ENCODE data around the gene PTPN1.
"Not testable (repeated sequence)": the region's sequence is repeated elsewhere in the genome, so short reads cannot be mapped to it uniquely, and the experiment has no call there.

The PTPN1 gene

DNA sequence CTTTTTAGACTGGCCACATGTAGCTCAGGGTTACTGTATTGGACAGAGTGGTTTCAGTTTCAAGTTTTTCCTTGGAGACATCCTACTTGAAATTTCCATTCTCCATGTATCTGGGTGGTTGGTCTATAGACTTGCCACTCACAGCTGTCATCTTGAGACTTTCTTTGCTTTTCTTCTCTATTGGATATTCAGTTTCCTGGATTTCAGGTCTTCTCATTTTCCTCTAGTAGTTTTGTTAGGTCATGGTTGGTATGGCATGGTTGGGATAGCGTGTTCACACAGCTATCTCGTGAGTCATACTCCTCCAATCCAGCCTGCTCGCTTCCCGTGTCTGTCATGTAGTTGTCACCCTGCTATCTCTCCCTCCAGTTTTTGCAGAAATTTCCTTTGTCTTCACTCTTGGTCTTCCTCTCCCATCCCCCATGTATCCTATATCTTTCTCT, 48.3 kb downstream of the PTPN1 start:
- no peak for TF ChIP-seq POLR2A (IDR thresholded peaks at IDR 0.05; ENCODE audit: low read depth, low read length)

DNA sequence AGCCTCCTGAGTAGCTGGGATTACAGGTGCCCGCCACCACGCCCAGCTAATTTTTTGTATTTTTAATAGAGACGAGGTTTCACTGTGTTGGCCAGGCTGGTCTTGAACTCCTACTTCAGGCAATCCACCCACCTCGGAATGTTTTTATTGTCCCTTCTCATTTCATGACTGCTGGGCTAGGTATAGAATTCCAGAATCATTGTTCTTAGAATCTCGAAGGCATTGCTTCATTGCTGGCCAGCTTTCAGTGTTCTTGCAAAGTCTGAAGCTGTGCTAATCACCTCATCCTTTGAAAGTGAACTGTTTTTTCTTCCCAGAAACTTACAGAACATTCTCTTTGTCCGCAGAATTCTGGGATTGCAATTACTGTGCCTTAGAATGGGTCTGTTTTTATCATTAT, 49.0 kb downstream of the PTPN1 start:
- DNase-seq (ENCODE audit: insufficient read length, low spot score) (no peak), FAIRE-seq (no peak)
- no peak for TF ChIP-seq POLR2A (IDR thresholded peaks at IDR 0.05; ENCODE audit: low read depth, low read length)

More for the DNA sequence above, 48.3 kb downstream of the PTPN1 start:
- DNase-seq (ENCODE audit: insufficient read length, low spot score) (peak; percentile 59), FAIRE-seq (peak; percentile 87)

DNA sequence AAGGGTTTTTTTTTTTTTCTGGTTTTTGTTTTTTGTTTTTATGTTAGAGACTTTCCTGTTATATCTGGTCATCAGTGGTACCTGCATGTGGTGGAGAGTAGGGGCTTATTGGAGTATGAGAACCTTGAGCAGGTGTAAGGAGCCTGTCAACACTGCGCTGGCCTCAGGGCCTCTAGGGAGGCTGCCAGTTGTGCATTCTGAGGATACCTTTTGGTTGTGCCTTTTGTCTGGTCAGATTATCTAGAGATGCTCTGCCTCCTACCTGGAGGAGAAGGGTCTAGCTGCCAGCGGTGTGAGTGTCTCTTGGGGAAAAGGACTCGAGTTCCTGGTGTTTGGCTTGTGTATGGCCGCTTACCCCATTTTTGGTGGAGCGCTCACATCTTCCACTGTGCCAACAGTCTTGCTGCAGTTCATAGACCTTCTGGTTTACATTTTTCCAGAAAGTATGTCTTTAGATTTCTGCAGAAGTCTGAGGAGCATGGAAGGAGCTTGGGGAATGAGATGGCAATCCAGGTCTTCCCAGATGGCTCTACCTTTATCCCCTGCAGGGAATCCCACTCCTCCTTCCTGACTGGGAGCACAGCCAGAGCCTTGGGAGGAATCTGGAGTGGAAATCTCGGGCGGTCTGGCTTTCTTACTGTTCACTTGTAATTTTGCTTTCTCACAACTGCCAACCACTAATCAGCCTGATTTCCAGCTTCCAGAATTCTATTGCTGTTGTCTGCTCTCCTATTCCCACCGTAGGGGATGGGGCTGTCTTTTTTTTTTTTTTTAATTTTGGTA, 49.9 kb downstream of the PTPN1 start:
- no peak for FAIRE-seq
- TF ChIP-seq POLR2A (IDR thresholded peaks at IDR 0.05; ENCODE audit: low read depth, low read length): no peak
- no peak for DNase-seq (ENCODE audit: insufficient read length, low spot score)

DNA sequence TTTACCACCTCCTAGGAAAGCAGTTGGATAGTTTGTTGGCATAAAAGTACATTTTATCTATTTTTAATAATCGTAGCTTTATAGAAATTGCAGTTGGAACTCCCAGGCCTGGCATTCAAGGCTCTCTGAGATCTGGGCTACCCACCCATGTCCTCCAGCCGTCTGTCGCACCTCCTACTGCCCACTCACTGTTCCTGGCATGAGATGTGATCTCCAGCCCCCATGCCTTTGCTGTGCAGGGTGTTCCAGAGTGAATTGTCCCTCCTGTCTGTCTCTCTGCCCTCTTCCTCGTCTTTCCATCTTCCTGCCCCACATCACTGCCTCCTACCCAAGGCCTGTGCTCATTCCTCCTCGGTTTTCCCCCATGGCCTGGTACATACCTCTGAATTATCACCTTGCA, 50.7 kb downstream of the PTPN1 start:
- no peak for DNase-seq (ENCODE audit: insufficient read length, low spot score)
- FAIRE-seq: no peak
- no peak for TF ChIP-seq POLR2A (IDR thresholded peaks at IDR 0.05; ENCODE audit: low read depth, low read length)

DNA sequence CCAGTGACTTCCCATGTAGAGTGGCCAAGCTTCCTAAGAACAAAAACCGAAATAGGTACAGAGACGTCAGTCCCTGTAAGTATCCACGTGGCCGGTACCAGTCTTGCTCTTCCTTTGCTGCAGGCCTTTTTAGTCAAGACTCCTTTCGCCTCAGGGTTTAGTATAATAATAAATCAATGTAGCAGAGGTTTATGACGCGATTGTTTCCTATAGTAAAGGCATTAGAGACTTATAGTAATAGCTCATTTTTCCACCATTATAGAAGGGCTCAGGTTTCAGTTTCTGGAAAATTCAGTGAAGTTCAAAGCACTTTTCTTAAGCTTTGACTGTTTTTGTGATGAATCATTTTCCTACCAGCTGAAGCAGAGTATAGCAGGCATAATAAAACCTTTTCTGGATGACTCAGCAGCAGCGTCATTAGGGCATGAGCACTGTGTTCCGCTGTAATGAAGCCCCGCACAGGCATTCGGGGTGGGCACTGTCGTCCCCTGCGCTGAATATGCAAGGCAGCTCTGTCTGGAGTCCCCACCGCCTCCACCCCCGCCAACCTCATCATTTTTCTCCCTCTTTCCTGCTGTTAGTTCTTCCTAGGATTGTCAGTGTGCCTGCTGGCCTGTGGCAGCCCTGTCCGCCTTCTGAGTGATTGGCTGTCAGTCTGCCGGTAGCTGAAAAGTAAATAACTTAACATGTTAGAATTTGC, 51.3 kb downstream of the PTPN1 start:
- TF ChIP-seq POLR2A (IDR thresholded peaks at IDR 0.05; ENCODE audit: low read depth, low read length): no peak
- DNase-seq (ENCODE audit: insufficient read length, low spot score) (peak; percentile 73), FAIRE-seq (no peak)

DNA sequence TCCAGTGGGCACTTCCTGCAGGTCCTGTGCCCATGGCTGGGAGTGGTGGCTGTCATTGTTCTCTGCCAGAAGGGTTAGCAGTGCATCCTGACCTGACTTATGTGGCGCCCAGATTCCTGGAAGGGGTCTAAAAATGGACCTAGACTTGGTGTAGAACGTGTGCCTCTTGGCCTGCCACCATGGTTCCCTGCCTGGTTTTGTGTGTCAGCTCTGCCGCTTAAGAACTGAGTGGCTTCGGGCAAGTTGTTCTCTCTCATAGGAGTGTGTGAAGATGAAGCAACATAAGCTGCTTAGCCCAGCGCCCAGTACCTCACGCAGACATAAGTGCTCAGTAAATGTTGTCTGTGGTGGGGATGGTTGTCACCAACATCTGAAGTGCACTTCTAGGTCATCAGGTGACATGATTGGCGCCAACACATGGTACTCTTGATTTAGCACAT, 52.1 kb downstream of the PTPN1 start:
- no peak for FAIRE-seq
- DNase-seq (ENCODE audit: insufficient read length, low spot score): no peak

DNA sequence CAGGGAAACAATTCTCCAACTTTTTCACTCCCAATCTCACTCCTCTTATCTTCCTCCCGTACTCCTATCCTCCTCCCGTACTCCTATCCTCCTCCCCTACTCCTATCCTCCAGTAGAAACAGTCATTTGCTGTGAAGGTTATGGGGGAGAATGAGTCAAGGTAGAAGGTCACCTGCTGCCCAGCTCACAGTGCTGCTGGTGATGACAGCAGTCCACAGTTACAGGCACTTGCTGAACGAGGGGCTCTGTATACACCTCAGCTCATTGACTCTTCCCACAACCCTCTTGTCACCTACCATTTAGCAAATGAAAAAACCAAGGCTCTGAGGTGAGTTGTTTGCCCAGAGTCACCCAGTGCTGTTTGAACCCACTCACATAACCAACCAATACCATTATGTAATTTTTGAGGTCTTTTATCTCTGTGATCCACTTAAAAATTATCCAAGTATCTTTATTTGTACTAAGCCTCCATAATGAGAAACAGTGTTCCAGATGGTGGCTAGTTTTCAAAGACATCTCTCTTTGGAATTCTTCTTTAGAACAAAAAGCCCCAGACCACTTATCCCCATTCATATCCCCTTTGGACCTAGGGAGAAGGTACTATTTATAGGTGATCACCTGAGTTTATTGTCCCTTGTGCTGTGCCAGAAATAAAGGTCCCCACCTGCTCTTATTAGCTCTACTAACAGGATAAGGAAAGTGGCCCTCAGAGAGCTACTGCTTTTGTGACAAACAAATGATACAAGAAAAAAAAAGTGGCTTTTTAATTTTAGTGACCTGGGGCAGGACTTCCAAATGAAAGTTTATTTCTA, 53.2 kb downstream of the PTPN1 start:
- FAIRE-seq (no peak), DNase-seq (ENCODE audit: insufficient read length, low spot score) (no peak)
- no peak for TF ChIP-seq POLR2A (IDR thresholded peaks at IDR 0.05; ENCODE audit: low read depth, low read length)

More for the DNA sequence above, 52.1 kb downstream of the PTPN1 start:
- no peak for TF ChIP-seq POLR2A (IDR thresholded peaks at IDR 0.05; ENCODE audit: low read depth, low read length)

DNA sequence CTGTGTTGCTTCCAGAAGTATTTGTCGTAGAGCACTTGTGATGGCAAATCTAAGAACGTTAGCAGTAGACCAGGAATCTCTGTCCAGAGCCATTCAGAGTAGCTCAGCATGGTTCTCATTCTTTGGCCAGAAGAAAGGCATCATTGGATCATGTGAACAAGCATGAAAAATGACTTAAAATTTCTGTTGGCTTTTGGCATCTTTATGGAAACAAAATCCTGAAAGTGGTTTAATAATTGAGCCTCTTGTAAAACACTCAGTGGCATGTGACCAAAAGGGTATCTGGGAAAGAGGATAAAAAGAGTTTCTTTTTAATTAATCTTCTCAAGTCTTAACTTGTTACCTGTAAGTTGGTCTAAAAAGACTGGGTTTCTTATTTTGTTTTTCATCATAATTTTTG, 55.2 kb downstream of the PTPN1 start:
- FAIRE-seq (no peak), DNase-seq (ENCODE audit: insufficient read length, low spot score) (no peak)
- no peak for TF ChIP-seq POLR2A (IDR thresholded peaks at IDR 0.05; ENCODE audit: low read depth, low read length)

DNA sequence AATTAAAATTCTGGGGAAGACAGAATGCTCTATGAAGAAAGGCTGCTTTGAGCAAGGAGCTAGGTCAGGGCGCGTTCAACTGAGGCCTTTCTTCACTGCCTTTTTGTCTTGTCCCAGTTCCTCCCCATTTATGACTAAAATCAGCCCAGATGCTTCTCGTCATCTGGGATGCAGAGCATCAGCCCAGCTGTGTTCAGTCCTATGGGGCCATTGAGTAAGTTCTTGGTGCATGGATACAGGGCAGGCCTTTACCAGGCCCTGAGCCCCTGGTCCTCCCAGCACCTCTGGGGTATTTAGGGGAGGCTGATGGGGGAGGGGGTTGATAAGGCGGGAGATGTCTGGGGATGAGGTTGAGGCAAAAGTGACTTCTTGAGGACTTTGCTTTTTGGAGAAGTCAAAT, 55.7 kb downstream of the PTPN1 start:
- DNase-seq (ENCODE audit: insufficient read length, low spot score): no peak
- TF ChIP-seq POLR2A (IDR thresholded peaks at IDR 0.05; ENCODE audit: low read depth, low read length): no peak
- no peak for FAIRE-seq

DNA sequence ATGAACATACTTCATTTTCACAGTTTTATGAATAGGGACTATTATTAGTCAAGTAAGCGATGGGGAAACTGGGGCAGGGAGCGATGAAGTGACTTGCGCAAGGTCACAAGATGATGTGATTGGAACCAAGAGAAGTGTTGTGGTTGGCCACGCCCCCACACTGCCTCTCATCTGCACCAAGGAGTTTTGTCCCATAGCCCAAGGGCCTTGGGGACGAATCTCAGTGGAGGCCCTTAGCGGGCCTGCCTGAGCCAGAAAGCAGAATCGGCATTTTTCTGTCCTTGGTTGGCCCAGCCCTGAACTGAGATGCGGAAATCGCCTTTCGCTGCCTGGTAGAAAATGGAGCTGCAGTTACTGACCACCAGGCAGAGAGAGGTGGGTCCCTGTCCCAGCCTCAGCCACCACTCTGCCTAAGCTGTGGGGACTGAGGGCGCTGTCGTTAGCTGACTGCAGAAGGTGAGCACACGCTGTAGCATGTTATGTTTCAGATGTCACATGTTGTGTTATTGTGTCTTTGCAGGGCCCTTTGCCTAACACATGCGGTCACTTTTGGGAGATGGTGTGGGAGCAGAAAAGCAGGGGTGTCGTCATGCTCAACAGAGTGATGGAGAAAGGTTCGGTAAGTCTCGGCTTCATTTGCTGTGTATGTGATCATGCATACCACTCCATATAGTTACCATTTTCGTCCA, 57.8 kb downstream of the PTPN1 start:
- DNase-seq (ENCODE audit: insufficient read length, low spot score) (no peak), FAIRE-seq (no peak)

DNA sequence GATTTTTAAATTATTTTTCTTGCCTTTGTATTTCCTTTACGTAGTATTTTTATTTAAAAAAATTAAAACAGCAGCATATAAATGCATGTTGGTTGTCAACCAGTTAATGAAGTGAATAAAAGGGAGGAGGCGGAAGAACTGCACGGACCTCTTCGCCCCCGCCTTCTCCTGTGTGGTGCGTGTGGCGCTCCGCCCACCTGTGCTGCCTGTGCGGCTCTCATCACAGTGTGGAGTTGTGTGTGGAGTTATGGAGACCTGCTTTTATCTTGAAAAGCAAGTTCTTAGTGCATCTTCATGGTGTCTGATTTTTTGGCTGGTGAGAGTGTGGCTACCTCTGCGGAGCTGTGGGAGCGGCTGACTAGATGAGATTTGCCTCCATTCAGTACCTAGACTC, 58.4 kb downstream of the PTPN1 start:
- no peak for DNase-seq (ENCODE audit: insufficient read length, low spot score)
- TF ChIP-seq POLR2A (IDR thresholded peaks at IDR 0.05; ENCODE audit: low read depth, low read length): no peak
- FAIRE-seq: no peak

More for the DNA sequence above, 57.8 kb downstream of the PTPN1 start:
- no peak for TF ChIP-seq POLR2A (IDR thresholded peaks at IDR 0.05; ENCODE audit: low read depth, low read length)

DNA sequence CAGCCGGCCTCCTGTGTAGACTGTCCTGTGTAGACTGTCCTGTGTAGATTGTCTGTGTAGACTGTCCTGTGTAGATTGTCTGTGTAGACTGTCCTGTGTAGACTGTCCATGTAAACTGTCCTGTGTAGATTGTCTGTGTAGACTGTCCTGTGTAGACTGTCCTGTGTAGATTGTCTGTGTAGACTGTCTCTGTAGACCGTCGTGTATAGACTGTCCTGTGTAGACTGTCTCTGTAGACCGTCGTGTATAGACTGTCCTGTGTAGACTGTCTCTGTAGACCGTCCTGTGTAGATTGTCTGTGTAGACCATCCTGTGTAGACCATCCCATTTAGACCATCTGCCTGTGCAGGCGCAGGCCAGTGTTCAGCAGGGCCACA, 59.3 kb downstream of the PTPN1 start:
- not testable (repeated sequence) for FAIRE-seq; DNase-seq (ENCODE audit: insufficient read length, low spot score)

Data from H54 (cell line).